ENCODE measurements around the gene GTF3C5. TPM values are rescaled to one million over a fixed set of nuclear protein-coding genes. Genes with fewer than 3 reads are reported as not detected.
"Not testable (repeated sequence)": the region's sequence is repeated elsewhere in the genome, so short reads cannot be mapped to it uniquely, and the experiment has no call there.

GTF3C5 gene
- total and polyA plus RNA-seq, 2 donors (not counting 1 experiment from before 2014, with no cell fraction given), result 32.2 to 32.4 TPM

DNA sequence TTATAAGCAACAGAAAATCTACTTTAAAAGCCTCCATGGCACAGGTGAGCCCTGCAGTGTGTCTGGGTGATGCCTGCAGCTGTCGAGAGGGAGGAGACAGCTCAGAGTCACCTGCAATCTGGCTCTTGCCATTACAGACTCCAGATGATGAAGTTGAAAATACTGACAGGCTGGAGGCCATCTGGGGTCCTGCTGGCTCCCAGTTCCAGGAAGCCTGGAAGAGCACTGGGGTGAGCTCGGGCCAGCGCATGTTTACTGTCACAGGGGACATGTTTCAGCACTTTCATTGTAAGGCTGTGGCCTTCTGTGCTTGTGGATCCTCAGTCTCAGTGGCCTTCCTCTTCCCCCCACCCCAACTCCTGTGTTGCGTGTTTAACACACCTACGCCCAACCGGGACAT is 59.4 kb downstream of the GTF3C5 start:
- no peaks in the 10 kb centered on the region for H3K36me3 ChIP-seq (ENCODE audit: control insufficient read depth, insufficient read depth, low read length)
- H3K4me3 ChIP-seq (replicated peaks in 1 of 4; ENCODE audit: control extremely low read depth in 1 of 4, insufficient read depth in 1 of 4, low read depth in 3 of 4, low read length in 4 of 4), result no peak overlapping the region
- H3K9ac ChIP-seq (ENCODE audit: insufficient read depth, low read length), result no peak overlapping the region
- no peak for DNase-seq (ENCODE audit: low read depth in 2 of 2)
- H3K4me2 ChIP-seq (ENCODE audit: extremely low read depth, insufficient read depth, low read length), result no peak overlapping the region
- no peaks in the 10 kb centered on the region for H3K79me2 ChIP-seq (ENCODE audit: control insufficient read depth, insufficient read depth, low read length)
- no peaks in the 10 kb centered on the region for H3K9me3 ChIP-seq (ENCODE audit: control insufficient read depth, insufficient read depth, low read depth, low read length)
- H3K27ac ChIP-seq (ENCODE audit: insufficient read depth, low read length), result no peak overlapping the region
- H4K20me1 ChIP-seq (ENCODE audit: control insufficient read depth, extremely low read depth, insufficient read depth, low read length), result no peaks in the 10 kb centered on the region
- TF ChIP-seq EZH2 (IDR thresholded peaks at IDR 0.05; ENCODE audit: low read length, missing control alignments), result no peak
- TF ChIP-seq, protein P1, sequence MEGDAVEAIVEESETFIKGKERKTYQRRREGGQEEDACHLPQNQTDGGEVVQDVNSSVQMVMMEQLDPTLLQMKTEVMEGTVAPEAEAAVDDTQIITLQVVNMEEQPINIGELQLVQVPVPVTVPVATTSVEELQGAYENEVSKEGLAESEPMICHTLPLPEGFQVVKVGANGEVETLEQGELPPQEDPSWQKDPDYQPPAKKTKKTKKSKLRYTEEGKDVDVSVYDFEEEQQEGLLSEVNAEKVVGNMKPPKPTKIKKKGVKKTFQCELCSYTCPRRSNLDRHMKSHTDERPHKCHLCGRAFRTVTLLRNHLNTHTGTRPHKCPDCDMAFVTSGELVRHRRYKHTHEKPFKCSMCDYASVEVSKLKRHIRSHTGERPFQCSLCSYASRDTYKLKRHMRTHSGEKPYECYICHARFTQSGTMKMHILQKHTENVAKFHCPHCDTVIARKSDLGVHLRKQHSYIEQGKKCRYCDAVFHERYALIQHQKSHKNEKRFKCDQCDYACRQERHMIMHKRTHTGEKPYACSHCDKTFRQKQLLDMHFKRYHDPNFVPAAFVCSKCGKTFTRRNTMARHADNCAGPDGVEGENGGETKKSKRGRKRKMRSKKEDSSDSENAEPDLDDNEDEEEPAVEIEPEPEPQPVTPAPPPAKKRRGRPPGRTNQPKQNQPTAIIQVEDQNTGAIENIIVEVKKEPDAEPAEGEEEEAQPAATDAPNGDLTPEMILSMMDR (conservative IDR thresholded peaks at IDR 0.05 in 1 of 2, IDR thresholded peaks at IDR 0.05 in 1 of 2; ENCODE audit: low read depth in 1 of 2, low read length in 2 of 2), result no peak
- H2AFZ ChIP-seq (ENCODE audit: low read length), result no peak overlapping the region
- no peaks in the 10 kb centered on the region for H3K4me1 ChIP-seq (ENCODE audit: control insufficient read depth, extremely low read depth, insufficient read depth, low read length)
- H3K27me3 ChIP-seq (ENCODE audit: control insufficient read depth, insufficient read depth, low read length), result no peaks in the 10 kb centered on the region

DNA sequence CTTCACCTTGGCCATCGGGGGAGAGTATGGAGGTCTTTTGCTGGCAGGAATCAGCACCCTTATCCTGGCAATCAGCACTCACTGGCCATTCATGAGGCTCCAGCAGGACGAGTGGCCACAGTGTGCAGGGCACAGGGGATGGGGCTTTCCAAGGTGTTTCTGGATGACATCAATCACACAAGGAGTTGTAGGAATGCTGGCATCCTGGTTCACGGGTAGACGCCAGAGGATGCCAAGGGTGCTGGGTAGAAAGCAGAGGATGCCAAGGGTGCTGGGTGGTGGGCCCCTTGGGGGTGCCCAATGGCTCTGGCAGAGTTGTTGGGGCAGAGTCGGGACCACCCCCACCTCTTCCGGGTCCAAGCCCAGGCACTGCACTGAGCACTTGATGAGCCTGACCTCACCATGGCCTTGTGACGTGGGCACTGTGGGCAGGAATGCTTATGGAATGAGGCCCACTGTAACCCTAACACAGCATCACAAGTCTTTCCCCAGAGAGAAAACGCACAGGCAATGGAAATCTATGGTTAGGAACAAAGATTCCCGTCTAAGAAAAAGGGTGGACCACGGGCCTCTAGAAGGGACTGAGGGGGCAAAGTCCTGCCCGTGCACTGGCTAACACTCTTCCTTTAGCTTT is 60.1 kb downstream of the GTF3C5 start:
- TF ChIP-seq, protein P1 (conservative IDR thresholded peaks at IDR 0.05 in 1 of 2, IDR thresholded peaks at IDR 0.05 in 1 of 2; ENCODE audit: low read depth in 1 of 2, low read length in 2 of 2), result no peak
- TF ChIP-seq EZH2 (IDR thresholded peaks at IDR 0.05; ENCODE audit: low read length, missing control alignments), result no peak
- DNase-seq (ENCODE audit: low read depth in 2 of 2), result no peak

DNA sequence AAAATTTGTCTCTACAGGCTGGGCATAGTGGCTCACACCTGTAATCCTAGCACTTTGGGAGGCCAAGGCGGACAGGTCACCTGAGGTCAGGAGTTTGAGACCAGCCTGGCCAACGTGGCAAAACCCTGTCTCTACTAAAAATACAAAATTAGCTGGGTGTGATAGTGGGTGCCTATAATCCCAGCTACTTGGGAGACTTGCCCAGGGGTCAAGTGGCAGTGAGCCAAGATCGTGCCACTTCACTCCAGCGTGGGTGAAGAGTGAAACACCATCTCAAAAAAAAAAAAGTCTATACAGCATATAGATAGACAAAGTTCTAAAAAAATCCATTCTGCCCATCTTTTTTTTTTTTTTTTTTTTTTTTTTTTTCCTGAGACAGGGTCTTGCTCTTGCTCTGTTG is 63.6 kb downstream of the GTF3C5 start:
- not testable (repeated sequence) for H3K9me3 ChIP-seq (ENCODE audit: control insufficient read depth, insufficient read depth, low read depth, low read length); H3K4me1 ChIP-seq (ENCODE audit: control insufficient read depth, extremely low read depth, insufficient read depth, low read length); H3K36me3 ChIP-seq (ENCODE audit: control insufficient read depth, insufficient read depth, low read length); H2AFZ ChIP-seq (ENCODE audit: low read length); H3K27ac ChIP-seq (ENCODE audit: insufficient read depth, low read length); H3K4me2 ChIP-seq (ENCODE audit: extremely low read depth, insufficient read depth, low read length); H3K4me3 ChIP-seq (replicated peaks in 1 of 4; ENCODE audit: control extremely low read depth in 1 of 4, insufficient read depth in 1 of 4, low read depth in 3 of 4, low read length in 4 of 4); H3K27me3 ChIP-seq (ENCODE audit: control insufficient read depth, insufficient read depth, low read length); H3K9ac ChIP-seq (ENCODE audit: insufficient read depth, low read length); H4K20me1 ChIP-seq (ENCODE audit: control insufficient read depth, extremely low read depth, insufficient read depth, low read length); DNase-seq (ENCODE audit: low read depth in 2 of 2); H3K79me2 ChIP-seq (ENCODE audit: control insufficient read depth, insufficient read depth, low read length)

More for the DNA sequence above, 60.1 kb downstream of the GTF3C5 start:
- H4K20me1 ChIP-seq (ENCODE audit: control insufficient read depth, extremely low read depth, insufficient read depth, low read length), result no peaks in the 10 kb centered on the region
- H3K79me2 ChIP-seq (ENCODE audit: control insufficient read depth, insufficient read depth, low read length), result no peaks in the 10 kb centered on the region
- no peaks in the 10 kb centered on the region for H3K9me3 ChIP-seq (ENCODE audit: control insufficient read depth, insufficient read depth, low read depth, low read length)
- H3K27ac ChIP-seq (ENCODE audit: insufficient read depth, low read length), result no peak overlapping the region
- H3K27me3 ChIP-seq (ENCODE audit: control insufficient read depth, insufficient read depth, low read length), result no peaks in the 10 kb centered on the region
- no peak overlapping the region for H2AFZ ChIP-seq (ENCODE audit: low read length)
- no peak overlapping the region for H3K4me2 ChIP-seq (ENCODE audit: extremely low read depth, insufficient read depth, low read length)
- no peak overlapping the region for H3K9ac ChIP-seq (ENCODE audit: insufficient read depth, low read length)
- H3K4me3 ChIP-seq (replicated peaks in 1 of 4; ENCODE audit: control extremely low read depth in 1 of 4, insufficient read depth in 1 of 4, low read depth in 3 of 4, low read length in 4 of 4), result no peak overlapping the region
- H3K4me1 ChIP-seq (ENCODE audit: control insufficient read depth, extremely low read depth, insufficient read depth, low read length), result no peaks in the 10 kb centered on the region
- no peaks in the 10 kb centered on the region for H3K36me3 ChIP-seq (ENCODE audit: control insufficient read depth, insufficient read depth, low read length)
